CD14-positive monocyte (primary cell): ENCODE measurements around the gene MRTFA. TPM values are rescaled to one million over a fixed set of nuclear protein-coding genes. Genes with fewer than 3 reads are reported as not detected.

Experiments used
- DNase-seq, 3 donors: peaks; one replicate each; pipeline ENCODE4 v3.0.0-alpha.2; 2011 to 2022
- H2AFZ ChIP-seq: 2 replicates; pipeline ENCODE4 v1.6.0; 2012; ENCODE audit warnings: mild to moderate bottlenecking, low read depth, low read length, inconsistent platforms; ENCODE audit not compliant: insufficient read depth, poor library complexity, severe bottlenecking
- H3K27ac ChIP-seq, 2 donors: 1 replicate in 1 of 2; 2 replicates in 1 of 2; pipeline ENCODE4 v1.5.1; 2012 to 2013; ENCODE audit warnings: low read length in 2 of 2, control low read depth in 1 of 2, inconsistent platforms in 1 of 2, low read depth in 1 of 2, mild to moderate bottlenecking in 1 of 2
- H3K27me3 ChIP-seq, 2 donors: one replicate each; pipeline versions ENCODE4 v1.6.0 to v1.6.1; 2011 to 2013; ENCODE audit warnings: low read length in 2 of 2; ENCODE audit not compliant: control insufficient read depth in 2 of 2, insufficient read depth in 2 of 2
- H3K36me3 ChIP-seq, 2 donors: replicated peaks in 1 of 2; 1 replicate in 1 of 2; 2 replicates in 1 of 2; pipeline versions ENCODE4 v1.5.1 to v1.6.1; 2012 to 2013; ENCODE audit warnings: low read length in 2 of 2, control low read depth in 1 of 2, inconsistent platforms in 1 of 2, mild to moderate bottlenecking in 1 of 2; ENCODE audit not compliant: insufficient read depth in 2 of 2, control insufficient read depth in 1 of 2
- H3K4me1 ChIP-seq, 2 donors: 1 replicate in 1 of 2; 2 replicates in 1 of 2; pipeline versions ENCODE4 v1.5.1 to v1.6.1; 2012 to 2013; ENCODE audit warnings: low read length in 2 of 2, control low read depth in 1 of 2, inconsistent platforms in 1 of 2, mild to moderate bottlenecking in 1 of 2, moderate library complexity in 1 of 2; ENCODE audit not compliant: insufficient read depth in 2 of 2, control insufficient read depth in 1 of 2
- H3K4me2 ChIP-seq: replicated peaks from 2 replicates; pipeline ENCODE3; 2012; ENCODE audit warnings: low read length, moderate library complexity, mild to moderate bottlenecking; ENCODE audit not compliant: poor library complexity, severe bottlenecking; ENCODE audit errors: extremely low read depth
- H3K4me3 ChIP-seq, 3 experiments: fragments of 200-600 bp in 1 of 3; sonication (generic) in 1 of 3; replicated peaks in 1 of 3; 1 replicate in 2 of 3; 2 replicates in 1 of 3; pipeline ENCODE4 v1.5.1; 2011 to 2013; ENCODE audit warnings: low read length in 3 of 3, mild to moderate bottlenecking in 3 of 3, control low read depth in 2 of 3, low read depth in 2 of 3, inconsistent platforms in 1 of 3, moderate library complexity in 1 of 3
- H3K79me2 ChIP-seq: 2 replicates; pipeline ENCODE4 v1.6.0; 2012; ENCODE audit warnings: mild to moderate bottlenecking, control low read depth, inconsistent platforms, low read length, moderate library complexity; ENCODE audit not compliant: insufficient read depth
- H3K9ac ChIP-seq: 2 replicates; pipeline ENCODE4 v1.6.0; 2017; ENCODE audit warnings: low read length, mild to moderate bottlenecking; ENCODE audit not compliant: insufficient read depth, poor library complexity, severe bottlenecking
- H3K9me3 ChIP-seq, 2 donors: replicated peaks in 1 of 2; 1 replicate in 1 of 2; 2 replicates in 1 of 2; pipeline versions ENCODE4 v1.5.1 to v1.6.1; 2012 to 2013; ENCODE audit warnings: low read length in 2 of 2, control low read depth in 1 of 2; ENCODE audit not compliant: control insufficient read depth in 1 of 2, insufficient read depth in 1 of 2
- H4K20me1 ChIP-seq: 2 replicates; pipeline ENCODE4 v1.6.0; 2012; ENCODE audit warnings: mild to moderate bottlenecking, low read length, control low read depth, moderate library complexity; ENCODE audit not compliant: insufficient read depth
- H3K27ac Mint-ChIP-seq, 7 donors: one replicate each; pipeline ENCODE4 v1.8.0; 2020; ENCODE audit warnings: mild to moderate bottlenecking in 7 of 7, mixed read lengths in 7 of 7, moderate library complexity in 6 of 7, inconsistent platforms in 2 of 7
- H3K27me3 Mint-ChIP-seq, 3 donors: one replicate each; pipeline ENCODE4 v1.8.0; 2021 to 2022; ENCODE audit warnings: low read depth in 3 of 3, mild to moderate bottlenecking in 3 of 3, mixed read lengths in 3 of 3, moderate library complexity in 3 of 3, inconsistent platforms in 1 of 3
- H3K36me3 Mint-ChIP-seq, 2 donors: one replicate each; pipeline ENCODE4 v1.8.0; 2020; ENCODE audit warnings: mixed read lengths in 2 of 2, inconsistent platforms in 1 of 2, mild to moderate bottlenecking in 1 of 2
- H3K4me1 Mint-ChIP-seq: one replicate; pipeline ENCODE4 v1.8.0; 2020; ENCODE audit warnings: mild to moderate bottlenecking, mixed read lengths
- H3K4me3 Mint-ChIP-seq, 2 donors: one replicate each; pipeline ENCODE4 v1.8.0; 2020; ENCODE audit warnings: mild to moderate bottlenecking in 2 of 2, mixed read lengths in 2 of 2, moderate library complexity in 1 of 2
- H3K9me3 Mint-ChIP-seq, 7 donors: one replicate each; pipeline ENCODE4 v1.8.0; 2020 to 2022; ENCODE audit warnings: mixed read lengths in 7 of 7, mild to moderate bottlenecking in 6 of 7, moderate library complexity in 6 of 7, inconsistent platforms in 2 of 7
- WGBS: methylation state at CpG from one replicate; pipeline ENCODE4 v1.1.5; 2013; ENCODE audit warnings: missing lambda C conversion rate; ENCODE audit not compliant: insufficient coverage; 5-methylcytosine and 5-hydroxymethylcytosine counted together
- intact Hi-C, 2 donors: fragments of 100-400 bp; cut with micrococcal nuclease; formaldehyde crosslinking; loops; one replicate each; pipeline versions ENCODE4 v1.15.0 to v1.15.1; 2023
- polyA plus RNA-seq, 3 donors: library from polyadenylated mRNA; depleted of rRNA in 1 of 3; unstranded in 2 of 3; stranded (reverse) in 1 of 3; fragments of 300-500 nt in 2 of 3; fragments of >200 nt in 1 of 3; fragmentation: Illumina TruSeq in 2 of 3; gene quantifications; 1 replicate in 2 of 3; 2 replicates in 1 of 3; pipeline ENCODE4 v1.2.3, GENCODE V29; 2012 to 2021
- TF ChIP-seq, protein P1 (sequence below): fragments of 200-600 bp; IDR thresholded peaks from one replicate; pipeline ENCODE4 v1.8.0; 2022; ENCODE audit warnings: antibody characterized with exemption, mild to moderate bottlenecking

MRTFA gene
- polyA plus RNA-seq, 3 donors, result 14.1 to 33.8 (median 18.9) TPM

DNA sequence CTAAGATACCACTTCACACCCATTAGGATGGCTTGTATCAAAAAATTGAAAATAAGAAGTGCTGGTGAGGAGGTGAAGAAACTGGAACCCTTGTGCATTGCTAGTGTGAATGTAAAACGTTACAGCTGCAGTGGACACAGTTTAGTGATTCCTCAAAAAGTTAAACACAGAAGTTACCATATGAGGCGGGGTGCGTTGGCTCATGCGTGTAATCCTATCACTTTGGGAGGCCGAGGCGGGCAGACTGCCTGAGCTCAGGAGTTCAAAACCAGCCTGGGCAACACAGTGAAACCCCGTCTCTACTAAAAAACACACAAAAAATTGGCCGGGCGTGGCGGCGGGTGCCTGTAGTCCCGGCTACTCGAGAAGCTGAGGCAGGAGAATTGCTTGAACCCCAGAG, 222.6 kb downstream of the MRTFA start:
- Mint-ChIP-seq H3K4me1 (peaks cover 51% of the 10 kb centered on the region), H3K27me3 (no peaks in the 10 kb centered on the region), H3K36me3 (peaks cover 62 to 86% of the 10 kb centered on the region in 2 donors), H3K9me3 (no peaks in the 10 kb centered on the region), H3K4me3 (no peak overlapping the region), H3K27ac (peak overlapping the region; percentile 9 to 94 (median 82))
- H3K4me1 ChIP-seq, result peaks cover 49 to 69% of the 10 kb centered on the region in 2 donors
- H3K27me3 ChIP-seq, result no peaks in the 10 kb centered on the region
- 85% methylated on average over 11 of the region's 13 CpGs for WGBS
- H3K36me3 ChIP-seq, result peaks cover 73 to 82% of the 10 kb centered on the region in 2 donors
- H3K27ac ChIP-seq, result peak overlapping the region in 1 of 2 donors; percentile 77
- peaks cover 77% of the 10 kb centered on the region for H3K79me2 ChIP-seq
- no peak overlapping the region for H3K9ac ChIP-seq
- no peak overlapping the region for H3K4me2 ChIP-seq
- DNase-seq, result no peak
- intact Hi-C loops, result no loop called here
- peaks cover 99% of the 10 kb centered on the region for H4K20me1 ChIP-seq
- H2AFZ ChIP-seq, result no peak overlapping the region
- TF ChIP-seq, protein P1, sequence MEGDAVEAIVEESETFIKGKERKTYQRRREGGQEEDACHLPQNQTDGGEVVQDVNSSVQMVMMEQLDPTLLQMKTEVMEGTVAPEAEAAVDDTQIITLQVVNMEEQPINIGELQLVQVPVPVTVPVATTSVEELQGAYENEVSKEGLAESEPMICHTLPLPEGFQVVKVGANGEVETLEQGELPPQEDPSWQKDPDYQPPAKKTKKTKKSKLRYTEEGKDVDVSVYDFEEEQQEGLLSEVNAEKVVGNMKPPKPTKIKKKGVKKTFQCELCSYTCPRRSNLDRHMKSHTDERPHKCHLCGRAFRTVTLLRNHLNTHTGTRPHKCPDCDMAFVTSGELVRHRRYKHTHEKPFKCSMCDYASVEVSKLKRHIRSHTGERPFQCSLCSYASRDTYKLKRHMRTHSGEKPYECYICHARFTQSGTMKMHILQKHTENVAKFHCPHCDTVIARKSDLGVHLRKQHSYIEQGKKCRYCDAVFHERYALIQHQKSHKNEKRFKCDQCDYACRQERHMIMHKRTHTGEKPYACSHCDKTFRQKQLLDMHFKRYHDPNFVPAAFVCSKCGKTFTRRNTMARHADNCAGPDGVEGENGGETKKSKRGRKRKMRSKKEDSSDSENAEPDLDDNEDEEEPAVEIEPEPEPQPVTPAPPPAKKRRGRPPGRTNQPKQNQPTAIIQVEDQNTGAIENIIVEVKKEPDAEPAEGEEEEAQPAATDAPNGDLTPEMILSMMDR, result no peak
- no peaks in the 10 kb centered on the region for H3K9me3 ChIP-seq
- H3K4me3 ChIP-seq, result no peak overlapping the region

DNA sequence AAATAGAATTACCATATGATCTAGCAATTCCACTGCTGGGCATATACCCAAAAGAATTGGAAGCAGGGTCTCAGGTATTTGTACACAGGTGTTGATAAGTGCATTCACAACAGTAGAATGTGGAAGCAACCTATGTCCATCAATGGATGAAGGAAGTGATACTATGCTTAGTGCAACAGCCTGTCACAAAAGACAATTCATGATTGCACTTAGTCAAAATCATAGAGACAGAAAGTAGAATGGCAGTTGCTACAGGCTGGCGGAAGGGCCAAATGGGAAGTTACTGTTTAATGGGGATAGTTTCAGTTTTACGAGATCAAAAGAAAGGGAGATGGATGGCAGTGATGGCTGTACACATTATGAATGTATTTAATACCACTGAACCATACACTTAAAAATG, 224.1 kb downstream of the MRTFA start:
- Mint-ChIP-seq H3K4me3 (peak overlapping the region; percentile 47 to 60), H3K36me3 (peaks cover 66 to 90% of the 10 kb centered on the region in 2 donors), H3K27me3 (no peaks in the 10 kb centered on the region), H3K9me3 (peaks cover 0 to 2% (median 0%) of the 10 kb centered on the region in 7 donors), H3K27ac (peak overlapping the region; percentile 79 to 93 (median 89)), H3K4me1 (peaks cover 48% of the 10 kb centered on the region)
- intact Hi-C loops, result no loop called here
- no peaks in the 10 kb centered on the region for H3K9me3 ChIP-seq
- peaks cover 74 to 83% of the 10 kb centered on the region in 2 donors for H3K36me3 ChIP-seq
- TF ChIP-seq, protein P1, result no peak
- H2AFZ ChIP-seq, result no peak overlapping the region
- peaks cover 49 to 60% of the 10 kb centered on the region in 2 donors for H3K4me1 ChIP-seq
- WGBS, result no CpG with 5 or more reads among the region's 2 CpGs
- peak overlapping the region; percentile 27 for H3K4me2 ChIP-seq
- H3K79me2 ChIP-seq, result peaks cover 71% of the 10 kb centered on the region
- H3K27ac ChIP-seq, result peak overlapping the region; percentile 50 to 77
- peak; percentile 50 to 78 (median 67) for DNase-seq
- H3K27me3 ChIP-seq, result no peaks in the 10 kb centered on the region
- peaks cover 100% of the 10 kb centered on the region for H4K20me1 ChIP-seq
- H3K9ac ChIP-seq, result no peak overlapping the region
- no peak overlapping the region for H3K4me3 ChIP-seq
